ENCODE measurements around the gene MKX.

MKX gene

DNA sequence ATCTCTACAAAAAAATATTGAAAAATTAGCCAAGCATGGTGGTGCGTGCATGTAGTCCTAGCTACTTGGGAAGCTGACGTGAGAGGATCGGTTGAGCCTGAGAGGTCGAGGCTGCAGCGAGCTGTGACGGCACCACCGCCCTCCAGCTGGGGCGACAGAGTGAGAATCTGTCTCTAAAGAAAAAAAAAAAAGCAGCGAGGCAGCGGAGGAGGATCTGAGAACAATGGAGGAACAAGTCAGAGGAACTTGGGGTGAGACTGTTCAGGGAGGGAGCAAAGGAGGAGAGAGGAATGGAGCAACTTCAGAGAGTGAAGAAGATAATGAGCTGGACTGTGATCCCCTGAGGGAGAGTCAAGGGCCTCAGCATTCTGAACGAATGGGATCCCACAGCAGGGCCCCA is 85.4 kb downstream of the MKX start:
- DNase-seq (ENCODE audit: low read depth) = no peak
- H3K4me3 ChIP-seq (ENCODE audit: low read length) = no peak overlapping the region
- TF ChIP-seq, protein P1, sequence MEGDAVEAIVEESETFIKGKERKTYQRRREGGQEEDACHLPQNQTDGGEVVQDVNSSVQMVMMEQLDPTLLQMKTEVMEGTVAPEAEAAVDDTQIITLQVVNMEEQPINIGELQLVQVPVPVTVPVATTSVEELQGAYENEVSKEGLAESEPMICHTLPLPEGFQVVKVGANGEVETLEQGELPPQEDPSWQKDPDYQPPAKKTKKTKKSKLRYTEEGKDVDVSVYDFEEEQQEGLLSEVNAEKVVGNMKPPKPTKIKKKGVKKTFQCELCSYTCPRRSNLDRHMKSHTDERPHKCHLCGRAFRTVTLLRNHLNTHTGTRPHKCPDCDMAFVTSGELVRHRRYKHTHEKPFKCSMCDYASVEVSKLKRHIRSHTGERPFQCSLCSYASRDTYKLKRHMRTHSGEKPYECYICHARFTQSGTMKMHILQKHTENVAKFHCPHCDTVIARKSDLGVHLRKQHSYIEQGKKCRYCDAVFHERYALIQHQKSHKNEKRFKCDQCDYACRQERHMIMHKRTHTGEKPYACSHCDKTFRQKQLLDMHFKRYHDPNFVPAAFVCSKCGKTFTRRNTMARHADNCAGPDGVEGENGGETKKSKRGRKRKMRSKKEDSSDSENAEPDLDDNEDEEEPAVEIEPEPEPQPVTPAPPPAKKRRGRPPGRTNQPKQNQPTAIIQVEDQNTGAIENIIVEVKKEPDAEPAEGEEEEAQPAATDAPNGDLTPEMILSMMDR (conservative IDR thresholded peaks at IDR 0.05; ENCODE audit: low read length) = no peak

- DNase-seq (ENCODE audit: low read depth) = peak; percentile 18
- TF ChIP-seq, protein P1 (conservative IDR thresholded peaks at IDR 0.05; ENCODE audit: low read length) = no peak
- H3K4me3 ChIP-seq (ENCODE audit: low read length) = no peak overlapping the region
Observed at GRCh38 chr10:27659786-27660185, 85.8 kb downstream of the MKX start.

- DNase-seq (ENCODE audit: low read depth) = peak; percentile 73
- TF ChIP-seq, protein P1 (conservative IDR thresholded peaks at IDR 0.05; ENCODE audit: low read length) = no peak
- H3K4me3 ChIP-seq (ENCODE audit: low read length) = no peak overlapping the region
Observed at GRCh38 chr10:27658788-27659187, 86.8 kb downstream of the MKX start.

GRCh38 chr10:27655296-27655695 is 90.3 kb downstream of the MKX start:
- no peak for DNase-seq (ENCODE audit: low read depth)
- no peak overlapping the region for H3K4me3 ChIP-seq (ENCODE audit: low read length)
- TF ChIP-seq, protein P1 (conservative IDR thresholded peaks at IDR 0.05; ENCODE audit: low read length) = no peak

GRCh38 chr10:27654284-27654683 is 91.3 kb downstream of the MKX start:
- H3K4me3 ChIP-seq (ENCODE audit: low read length) = no peak overlapping the region
- no peak for DNase-seq (ENCODE audit: low read depth)
- TF ChIP-seq, protein P1 (conservative IDR thresholded peaks at IDR 0.05; ENCODE audit: low read length) = no peak

DNA sequence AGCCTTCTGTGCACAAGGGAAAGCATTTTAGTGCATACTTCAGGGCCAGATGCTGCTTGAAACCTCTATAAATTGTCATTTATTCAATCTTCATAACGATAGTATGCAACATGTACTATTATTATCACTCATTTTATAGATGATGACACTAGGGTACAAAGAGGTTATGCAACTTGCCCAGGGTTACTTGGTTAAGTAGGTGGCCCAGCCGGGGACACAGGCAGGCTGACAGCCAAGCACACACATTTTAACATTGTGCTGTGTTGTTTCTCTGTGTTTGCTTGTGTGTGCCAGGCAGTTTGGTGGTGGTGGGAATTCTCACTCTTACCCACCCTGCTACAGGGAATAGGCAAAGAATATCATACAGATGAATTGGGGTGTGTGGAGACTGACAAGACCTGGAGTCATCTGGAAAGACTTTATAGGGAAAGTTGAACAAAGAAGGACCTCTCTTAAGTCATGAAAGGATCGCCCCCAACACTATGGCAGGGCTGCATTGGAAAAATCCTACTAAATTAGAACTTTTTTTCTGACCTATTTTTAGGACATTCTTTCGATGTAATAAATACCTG is 98.9 kb downstream of the MKX start:
- peak; percentile 35 for DNase-seq (ENCODE audit: low read depth)
- no peak overlapping the region for H3K4me3 ChIP-seq (ENCODE audit: low read length)
- TF ChIP-seq, protein P1 (conservative IDR thresholded peaks at IDR 0.05; ENCODE audit: low read length) = no peak

DNA sequence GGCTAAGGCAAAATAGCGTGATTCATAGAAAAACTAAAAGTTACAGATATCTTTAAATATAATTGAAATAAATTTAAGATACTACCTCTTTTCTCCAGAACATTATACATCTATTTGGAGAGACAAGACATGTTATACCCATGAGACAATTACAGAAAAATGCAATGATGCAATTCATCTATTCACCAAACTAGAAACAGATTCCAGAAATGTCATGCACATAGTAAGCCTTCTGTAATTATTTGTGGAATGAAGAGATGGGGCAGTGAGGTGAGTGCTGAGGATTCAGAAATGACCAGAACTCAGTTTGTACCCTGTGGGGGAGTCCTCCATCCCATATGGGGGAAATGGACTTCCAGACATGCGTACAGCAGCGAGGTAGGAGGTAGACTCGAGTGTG is 99.4 kb downstream of the MKX start:
- TF ChIP-seq, protein P1 (conservative IDR thresholded peaks at IDR 0.05; ENCODE audit: low read length) = no peak
- H3K4me3 ChIP-seq (ENCODE audit: low read length) = no peak overlapping the region
- DNase-seq (ENCODE audit: low read depth) = peak; percentile 88

Measured in AG10803 (cell line).